ENCODE measurements around the gene PLD5. TPM values are rescaled to one million over a fixed set of nuclear protein-coding genes. Genes with fewer than 3 reads are reported as not detected.

The PLD5 gene
- total RNA-seq, 1 donor from 2014 or later, result 1.0 TPM

DNA sequence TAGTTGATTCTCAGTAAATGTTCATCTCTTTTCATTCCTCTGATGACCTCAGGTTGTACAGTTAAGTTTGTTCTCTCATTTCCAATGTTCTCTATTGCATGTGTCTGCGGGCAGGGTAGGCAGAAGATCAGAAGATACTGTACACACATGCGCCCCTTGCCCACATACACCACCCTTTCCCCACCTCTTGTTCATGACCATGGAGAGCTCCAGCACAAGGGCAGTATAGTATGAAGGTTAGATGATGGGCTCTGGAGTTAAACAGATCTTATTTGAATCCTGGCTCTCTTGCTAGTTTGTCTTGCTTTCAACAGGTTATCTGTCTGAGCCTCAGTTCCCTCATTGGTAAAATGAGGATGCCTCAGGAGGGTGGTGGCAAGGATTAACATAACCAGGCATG lies 17.8 kb upstream of the PLD5 start:
- no peak overlapping the region for H3K27ac Mint-ChIP-seq
- no peaks in the 10 kb centered on the region for H3K4me1 Mint-ChIP-seq (ENCODE audit: low read depth)
- TF ChIP-seq, protein P1, sequence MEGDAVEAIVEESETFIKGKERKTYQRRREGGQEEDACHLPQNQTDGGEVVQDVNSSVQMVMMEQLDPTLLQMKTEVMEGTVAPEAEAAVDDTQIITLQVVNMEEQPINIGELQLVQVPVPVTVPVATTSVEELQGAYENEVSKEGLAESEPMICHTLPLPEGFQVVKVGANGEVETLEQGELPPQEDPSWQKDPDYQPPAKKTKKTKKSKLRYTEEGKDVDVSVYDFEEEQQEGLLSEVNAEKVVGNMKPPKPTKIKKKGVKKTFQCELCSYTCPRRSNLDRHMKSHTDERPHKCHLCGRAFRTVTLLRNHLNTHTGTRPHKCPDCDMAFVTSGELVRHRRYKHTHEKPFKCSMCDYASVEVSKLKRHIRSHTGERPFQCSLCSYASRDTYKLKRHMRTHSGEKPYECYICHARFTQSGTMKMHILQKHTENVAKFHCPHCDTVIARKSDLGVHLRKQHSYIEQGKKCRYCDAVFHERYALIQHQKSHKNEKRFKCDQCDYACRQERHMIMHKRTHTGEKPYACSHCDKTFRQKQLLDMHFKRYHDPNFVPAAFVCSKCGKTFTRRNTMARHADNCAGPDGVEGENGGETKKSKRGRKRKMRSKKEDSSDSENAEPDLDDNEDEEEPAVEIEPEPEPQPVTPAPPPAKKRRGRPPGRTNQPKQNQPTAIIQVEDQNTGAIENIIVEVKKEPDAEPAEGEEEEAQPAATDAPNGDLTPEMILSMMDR (IDR thresholded peaks at IDR 0.05; ENCODE audit: unreplicated experiment), result no peak
- H3K36me3 Mint-ChIP-seq (ENCODE audit: insufficient read depth), result no peaks in the 10 kb centered on the region
- peaks cover 13% of the 10 kb centered on the region for H3K27me3 Mint-ChIP-seq
- no peak overlapping the region for H3K4me3 Mint-ChIP-seq (ENCODE audit: low read depth)
- H3K9me3 Mint-ChIP-seq (ENCODE audit: low read depth), result no peaks in the 10 kb centered on the region
- no peak for DNase-seq (ENCODE audit: low spot score, unreplicated experiment)

DNA sequence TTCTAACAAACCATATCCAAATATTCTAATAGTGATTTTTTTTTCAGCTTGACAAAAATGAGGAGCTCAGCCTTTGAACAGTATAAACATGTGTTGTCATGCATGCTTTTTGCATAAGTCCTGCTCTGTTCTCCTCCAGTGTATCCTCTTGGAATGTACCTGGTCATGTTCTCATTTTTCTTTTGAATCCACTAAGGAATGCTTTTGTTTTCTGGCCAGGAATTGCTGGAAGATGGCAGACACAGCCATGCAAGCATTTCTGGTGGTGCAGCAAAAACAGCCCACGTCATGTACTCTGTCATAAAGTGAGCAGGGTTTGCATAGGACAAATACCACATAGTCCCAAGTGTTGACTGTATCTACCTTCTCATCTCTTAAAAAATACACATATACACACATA lies 11.5 kb upstream of the PLD5 start:
- no peak for DNase-seq (ENCODE audit: low spot score, unreplicated experiment)
- H3K4me3 Mint-ChIP-seq (ENCODE audit: low read depth), result no peak overlapping the region
- H3K9me3 Mint-ChIP-seq (ENCODE audit: low read depth), result no peaks in the 10 kb centered on the region
- TF ChIP-seq, protein P1 (IDR thresholded peaks at IDR 0.05; ENCODE audit: unreplicated experiment), result no peak
- H3K36me3 Mint-ChIP-seq (ENCODE audit: insufficient read depth), result no peaks in the 10 kb centered on the region
- H3K27me3 Mint-ChIP-seq, result peaks cover 37% of the 10 kb centered on the region
- no peak overlapping the region for H3K27ac Mint-ChIP-seq
- H3K4me1 Mint-ChIP-seq (ENCODE audit: low read depth), result no peaks in the 10 kb centered on the region

DNA sequence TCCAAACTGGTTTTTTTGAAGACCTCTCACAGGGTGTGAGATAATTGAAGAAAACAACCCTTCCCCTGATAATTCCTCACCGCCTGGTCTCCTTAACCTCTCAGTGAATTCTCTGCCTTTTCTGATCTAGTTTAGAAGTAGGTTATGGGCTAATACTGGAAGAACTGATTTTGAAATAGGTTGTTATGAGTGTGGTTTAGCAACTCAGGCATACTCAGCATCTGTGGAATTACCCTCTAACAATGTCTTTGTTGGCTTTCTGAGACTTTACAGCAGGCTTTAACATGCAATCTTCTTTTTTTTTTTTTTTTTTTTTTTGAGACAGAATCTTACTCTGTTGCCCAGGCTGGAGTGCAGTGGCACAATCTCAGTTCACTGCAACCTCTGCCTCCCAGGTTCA lies 10.3 kb upstream of the PLD5 start:
- no peaks in the 10 kb centered on the region for H3K4me1 Mint-ChIP-seq (ENCODE audit: low read depth)
- H3K4me3 Mint-ChIP-seq (ENCODE audit: low read depth), result no peak overlapping the region
- H3K9me3 Mint-ChIP-seq (ENCODE audit: low read depth), result no peaks in the 10 kb centered on the region
- no peaks in the 10 kb centered on the region for H3K36me3 Mint-ChIP-seq (ENCODE audit: insufficient read depth)
- peaks cover 33% of the 10 kb centered on the region for H3K27me3 Mint-ChIP-seq
- no peak overlapping the region for H3K27ac Mint-ChIP-seq
- DNase-seq (ENCODE audit: low spot score, unreplicated experiment), result no peak
- TF ChIP-seq, protein P1 (IDR thresholded peaks at IDR 0.05; ENCODE audit: unreplicated experiment), result no peak

DNA sequence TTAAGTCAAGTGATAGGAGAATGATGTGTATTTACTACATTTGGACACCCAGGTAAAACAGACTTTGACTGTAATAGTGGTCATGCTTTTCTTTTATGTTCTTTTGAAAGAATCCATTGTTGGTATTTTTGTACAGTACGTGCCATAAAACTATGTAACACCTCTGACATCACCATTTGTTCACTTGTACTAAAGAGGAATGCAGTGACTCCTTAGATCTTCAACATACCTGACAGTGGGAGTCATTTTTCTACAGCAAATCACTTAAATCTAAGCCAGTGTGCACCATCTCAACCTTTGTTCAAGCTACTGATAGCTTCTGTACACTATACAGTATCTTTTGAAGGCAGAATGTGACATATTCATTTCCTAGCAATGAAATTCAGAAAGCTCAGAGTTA lies 6.3 kb upstream of the PLD5 start:
- H3K27me3 Mint-ChIP-seq, result peaks cover 38% of the 10 kb centered on the region
- DNase-seq (ENCODE audit: low spot score, unreplicated experiment), result no peak
- H3K36me3 Mint-ChIP-seq (ENCODE audit: insufficient read depth), result no peaks in the 10 kb centered on the region
- no peaks in the 10 kb centered on the region for H3K9me3 Mint-ChIP-seq (ENCODE audit: low read depth)
- H3K4me1 Mint-ChIP-seq (ENCODE audit: low read depth), result no peaks in the 10 kb centered on the region
- no peak overlapping the region for H3K27ac Mint-ChIP-seq
- no peak overlapping the region for H3K4me3 Mint-ChIP-seq (ENCODE audit: low read depth)
- TF ChIP-seq, protein P1 (IDR thresholded peaks at IDR 0.05; ENCODE audit: unreplicated experiment), result no peak

DNA sequence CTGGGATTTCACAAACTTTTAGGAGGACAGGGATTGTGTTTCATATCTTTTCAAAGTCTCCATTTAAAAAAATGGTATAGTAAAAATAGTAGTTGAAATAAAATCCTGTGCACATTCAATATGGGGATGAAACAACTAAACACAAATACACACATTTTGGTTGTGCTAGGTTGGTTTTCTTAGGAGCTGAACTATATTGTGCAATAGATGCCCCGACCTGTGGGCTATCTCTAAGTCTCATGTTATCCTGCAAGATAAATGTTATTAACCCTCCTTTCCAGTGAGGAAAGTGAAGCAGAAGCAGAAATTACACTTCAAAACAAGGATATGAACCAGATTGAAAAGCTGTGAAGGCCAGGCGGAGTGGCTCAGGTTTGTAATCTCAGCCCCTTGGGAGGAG lies 1.3 kb upstream of the PLD5 start:
- no peaks in the 10 kb centered on the region for H3K9me3 Mint-ChIP-seq (ENCODE audit: low read depth)
- no peaks in the 10 kb centered on the region for H3K36me3 Mint-ChIP-seq (ENCODE audit: insufficient read depth)
- peak overlapping the region; percentile 81 for H3K4me3 Mint-ChIP-seq (ENCODE audit: low read depth)
- H3K4me1 Mint-ChIP-seq (ENCODE audit: low read depth), result peaks cover 9% of the 10 kb centered on the region
- TF ChIP-seq, protein P1 (IDR thresholded peaks at IDR 0.05; ENCODE audit: unreplicated experiment), result no peak
- peaks cover 53% of the 10 kb centered on the region for H3K27me3 Mint-ChIP-seq
- no peak for DNase-seq (ENCODE audit: low spot score, unreplicated experiment)
- no peak overlapping the region for H3K27ac Mint-ChIP-seq

All from progenitor cell of endocrine pancreas (in vitro differentiated cells).